C4-2B (cell line): ENCODE data around the gene PKHD1.

Experiments used
- CTCF ChIP-seq: fragments of 450-650 bp; conservative IDR thresholded peaks from 2 replicates; pipeline ENCODE4 v1.5.1; 2017; ENCODE audit warnings: mild to moderate bottlenecking
- ZFX ChIP-seq: fragments of 450-650 bp; IDR thresholded peaks from 2 replicates; pipeline ENCODE4 v1.6.1; 2017

- TF ChIP-seq CTCF (no peak), ZFX (no peak)
Measured at GRCh38 chr6:51598171-51598570, 489.2 kb downstream of the PKHD1 start.
